Ishikawa (cell line): ENCODE measurements around the gene PSMB10.

Source experiments
- CREB1 ChIP-seq: IDR thresholded peaks from 2 replicates; pipeline ENCODE4 v1.6.1; 2012; ENCODE audit warnings: low read depth
- EGR1 ChIP-seq: IDR thresholded peaks from 2 replicates; pipeline ENCODE4 v1.6.1; 2012
- NFIC ChIP-seq: IDR thresholded peaks from 2 replicates; pipeline ENCODE4 v1.6.1; 2012
- RAD21 ChIP-seq: IDR thresholded peaks from 2 replicates; pipeline ENCODE4 v1.6.1; 2012; ENCODE audit warnings: low read depth
- TAF1 ChIP-seq: IDR thresholded peaks from 2 replicates; pipeline ENCODE4 v1.6.1; 2012; ENCODE audit warnings: low read depth, mild to moderate bottlenecking
- TCF12 ChIP-seq: IDR thresholded peaks from 2 replicates; pipeline ENCODE4 v1.6.1; 2012; ENCODE audit warnings: low read depth
- TEAD4 ChIP-seq: IDR thresholded peaks from 2 replicates; pipeline ENCODE4 v1.6.1; 2012
- ZBTB7A ChIP-seq: IDR thresholded peaks from 2 replicates; pipeline ENCODE4 v1.6.1; 2012; ENCODE audit warnings: low read depth
- TF ChIP-seq, protein P1 (sequence below): IDR thresholded peaks from 2 replicates; pipeline ENCODE4 v1.6.1; 2012

The PSMB10 gene

DNA sequence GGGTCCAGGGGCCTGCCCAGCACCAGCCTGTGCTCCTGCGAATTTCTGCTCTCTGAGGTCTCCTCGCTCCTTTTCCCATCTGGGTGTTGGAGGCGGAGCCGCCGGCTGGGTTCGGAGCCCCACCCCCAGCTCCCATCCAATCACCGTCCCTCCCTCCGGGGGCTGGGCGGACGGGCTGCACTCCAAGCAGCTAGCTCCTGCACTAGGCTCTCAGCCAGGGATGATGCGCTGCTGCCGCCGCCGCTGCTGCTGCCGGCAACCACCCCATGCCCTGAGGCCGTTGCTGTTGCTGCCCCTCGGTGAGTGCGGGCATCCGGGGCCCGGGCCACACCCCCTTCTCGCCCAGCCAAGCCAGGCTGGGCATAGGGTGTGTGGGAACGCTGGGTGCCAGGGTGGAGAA lies 52.0 kb downstream of the PSMB10 start, which contains the start of gene NRN1L:
TSS of gene NRN1L (plus strand) at position 202 of the 400 bp plus-strand sequence. CDS start at position 221, 19 bp downstream.
- no peak for TF ChIP-seq EGR1
- TF ChIP-seq TAF1 = no peak
- TF ChIP-seq NFIC = peak; percentile 67; the same call in 1 of the 2 replicates
- TF ChIP-seq, protein P1, sequence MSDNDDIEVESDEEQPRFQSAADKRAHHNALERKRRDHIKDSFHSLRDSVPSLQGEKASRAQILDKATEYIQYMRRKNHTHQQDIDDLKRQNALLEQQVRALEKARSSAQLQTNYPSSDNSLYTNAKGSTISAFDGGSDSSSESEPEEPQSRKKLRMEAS = peak; percentile 49; the same call in 1 of the 2 replicates
- no peak for TF ChIP-seq TEAD4
- TF ChIP-seq RAD21 = no peak
- TF ChIP-seq CREB1 = no peak
- TF ChIP-seq ZBTB7A = no peak
- no peak for TF ChIP-seq TCF12
